NCI-H1417 treated with DMSO at 0.1 percent for 48 hours (cell line): Measurements from ENCODE around the gene PDE6B.
"Not testable (repeated sequence)": the region's sequence is repeated elsewhere in the genome, so short reads cannot be mapped to it uniquely, and the experiment has no call there.

Experiments used
- DNase-seq: peaks from one replicate; lab custom pipeline; 2025; lab: John Stamatoyannopoulos, UW

The PDE6B gene

DNA sequence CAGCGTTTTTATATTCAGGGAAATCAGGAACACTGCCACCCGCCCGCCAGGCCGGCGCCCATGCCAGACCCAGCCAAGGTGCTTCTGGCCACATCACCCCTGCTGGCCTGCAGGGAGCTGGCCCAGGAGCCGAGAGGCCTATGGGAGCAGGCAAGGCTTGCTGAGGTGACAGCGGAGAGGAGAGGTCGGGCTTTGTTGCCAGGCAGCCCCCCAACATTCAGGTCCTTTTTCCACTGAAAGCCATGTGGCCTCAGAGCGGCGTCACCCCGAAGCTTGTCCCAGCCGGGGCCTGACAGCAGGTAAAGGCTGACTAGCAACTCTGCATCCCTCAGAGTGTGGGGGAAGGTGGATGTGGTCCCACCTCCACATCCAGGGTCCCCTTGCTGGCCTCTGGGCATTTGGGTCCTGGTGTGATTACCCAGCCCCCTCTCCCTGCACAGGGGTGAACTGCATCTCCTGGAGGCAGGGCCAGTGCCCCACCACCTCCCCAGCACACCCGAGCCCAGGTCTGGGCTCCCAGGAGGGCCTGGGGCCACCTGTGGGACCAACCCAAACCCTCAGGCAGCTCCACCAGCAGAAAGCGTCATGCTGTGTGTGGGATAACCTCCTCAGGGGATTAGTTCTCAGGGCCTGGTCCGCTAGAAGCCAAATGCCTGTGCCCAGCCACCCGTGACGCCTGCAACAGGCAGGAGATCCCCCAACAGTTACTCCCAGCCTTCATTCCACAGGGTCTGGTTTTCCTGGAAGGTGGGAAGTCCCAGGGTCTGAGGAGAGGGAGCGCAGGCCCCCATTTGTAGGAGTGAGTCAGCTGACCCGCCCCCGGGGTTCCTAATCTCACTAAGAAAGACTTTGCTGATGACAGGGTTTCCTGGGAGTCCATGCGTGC lies at the start of gene PDE6B:
Gene PDE6B (plus strand): TSS at position 869 of the 886 bp plus-strand sequence. CDS start 54 bp downstream, outside the sequence.
- DNase-seq: no peak

DNA sequence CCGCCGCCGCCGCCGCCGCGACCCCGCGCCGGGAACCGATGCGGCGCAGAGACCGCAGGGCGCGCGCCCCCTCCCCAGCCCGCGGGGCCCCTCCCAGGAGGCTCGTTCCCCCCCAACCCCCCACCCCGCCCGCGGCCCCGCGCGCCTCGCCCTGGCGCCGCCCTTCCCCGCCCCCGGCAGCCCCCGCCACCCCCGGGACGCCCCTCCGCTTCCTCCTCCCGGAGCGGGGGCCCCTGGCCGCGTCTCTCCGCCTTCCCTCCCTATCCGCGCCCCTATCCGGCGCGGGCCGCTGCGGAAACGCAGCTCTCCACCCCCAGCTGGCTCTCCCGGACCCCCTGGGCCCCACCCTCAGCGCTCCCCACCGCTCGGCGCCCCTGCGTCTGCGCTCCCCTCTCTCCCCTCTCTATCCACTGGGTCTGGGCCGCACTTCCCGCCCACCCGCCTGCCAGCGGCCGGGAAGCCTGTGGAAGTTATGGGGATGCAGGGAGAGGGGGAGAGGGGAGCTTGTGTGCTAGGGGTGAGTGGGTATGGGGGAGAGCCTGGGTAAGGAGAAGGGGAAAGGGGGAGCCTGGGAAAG lies 49.0 kb upstream of the PDE6B start, which contains the start of gene TMEM271:
Gene TMEM271 (minus strand): TSS at position 51 of the 577 bp plus-strand sequence. CDS start 233 bp downstream, outside the sequence.
- no peak for DNase-seq

DNA sequence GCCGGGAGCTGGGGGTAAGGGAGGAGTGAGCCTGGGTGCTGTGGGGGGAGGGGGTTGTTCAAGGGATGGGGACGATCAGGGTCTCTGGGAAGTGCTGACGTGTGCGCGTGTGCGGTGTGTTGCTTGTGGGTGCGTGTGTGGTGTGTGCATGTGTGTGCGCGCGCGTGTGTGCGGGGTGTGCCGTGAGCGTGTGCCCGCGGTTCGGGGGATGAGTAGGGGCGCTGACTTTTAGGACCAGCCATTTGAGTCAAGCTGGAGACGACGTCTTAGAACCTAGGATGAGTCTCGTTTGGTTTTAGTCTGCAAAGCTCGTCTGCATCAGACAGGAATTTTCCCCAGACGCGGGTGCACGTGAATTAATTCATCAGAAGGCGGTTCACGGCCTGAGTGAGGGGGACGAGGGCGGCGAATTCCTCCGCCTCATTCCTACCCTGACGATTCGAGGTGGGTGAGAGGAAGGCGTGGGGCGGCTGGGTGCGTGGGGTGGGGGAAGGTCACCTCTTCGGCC lies 48.3 kb upstream of the PDE6B start:
- DNase-seq: no peak

DNA sequence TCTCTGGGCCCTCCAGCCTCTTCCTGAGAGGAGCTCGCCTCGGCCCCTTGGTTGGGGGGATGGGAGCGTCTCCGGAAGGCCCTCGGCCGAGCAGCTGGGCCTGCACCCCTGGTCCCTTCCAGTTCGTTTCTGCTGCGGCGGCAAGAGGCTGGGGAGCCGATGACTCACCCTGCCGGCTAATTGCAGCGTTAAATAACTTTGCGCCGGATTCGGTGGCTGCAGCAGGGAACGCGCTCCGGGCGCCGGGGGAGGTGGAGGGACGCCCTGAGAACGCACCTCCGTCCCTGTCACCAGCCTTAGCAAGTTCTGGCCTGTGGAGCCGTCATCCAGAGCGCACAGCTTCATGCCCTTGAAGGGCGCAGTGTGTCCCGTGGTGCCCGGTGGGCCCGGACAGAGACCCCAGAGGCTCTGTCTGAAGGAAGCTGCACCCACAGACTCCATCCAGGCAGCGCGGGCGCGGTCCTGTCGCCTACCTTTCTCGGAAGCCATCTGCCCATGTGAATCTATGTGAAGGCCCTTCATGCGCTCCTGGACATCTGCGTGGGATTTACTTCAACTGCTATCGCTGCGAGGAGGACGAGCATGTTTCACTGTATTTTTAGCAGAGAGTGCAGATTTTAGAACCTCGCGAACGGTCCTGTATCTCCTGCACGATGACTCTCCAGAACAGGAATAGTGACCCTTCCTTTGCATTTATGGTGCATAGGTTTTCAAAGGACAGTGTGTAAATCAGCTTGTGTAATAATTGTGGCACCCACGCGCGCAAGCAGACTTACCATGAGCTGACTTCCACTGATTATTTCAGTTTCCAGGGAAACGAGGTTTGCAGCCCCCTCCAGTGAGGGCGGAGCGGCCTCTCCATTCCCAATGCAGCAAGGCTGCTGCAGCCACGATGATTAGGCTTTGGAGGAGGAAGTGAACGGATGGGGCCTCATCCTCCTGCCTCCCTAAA lies 47.6 kb upstream of the PDE6B start:
- no peak for DNase-seq

DNA sequence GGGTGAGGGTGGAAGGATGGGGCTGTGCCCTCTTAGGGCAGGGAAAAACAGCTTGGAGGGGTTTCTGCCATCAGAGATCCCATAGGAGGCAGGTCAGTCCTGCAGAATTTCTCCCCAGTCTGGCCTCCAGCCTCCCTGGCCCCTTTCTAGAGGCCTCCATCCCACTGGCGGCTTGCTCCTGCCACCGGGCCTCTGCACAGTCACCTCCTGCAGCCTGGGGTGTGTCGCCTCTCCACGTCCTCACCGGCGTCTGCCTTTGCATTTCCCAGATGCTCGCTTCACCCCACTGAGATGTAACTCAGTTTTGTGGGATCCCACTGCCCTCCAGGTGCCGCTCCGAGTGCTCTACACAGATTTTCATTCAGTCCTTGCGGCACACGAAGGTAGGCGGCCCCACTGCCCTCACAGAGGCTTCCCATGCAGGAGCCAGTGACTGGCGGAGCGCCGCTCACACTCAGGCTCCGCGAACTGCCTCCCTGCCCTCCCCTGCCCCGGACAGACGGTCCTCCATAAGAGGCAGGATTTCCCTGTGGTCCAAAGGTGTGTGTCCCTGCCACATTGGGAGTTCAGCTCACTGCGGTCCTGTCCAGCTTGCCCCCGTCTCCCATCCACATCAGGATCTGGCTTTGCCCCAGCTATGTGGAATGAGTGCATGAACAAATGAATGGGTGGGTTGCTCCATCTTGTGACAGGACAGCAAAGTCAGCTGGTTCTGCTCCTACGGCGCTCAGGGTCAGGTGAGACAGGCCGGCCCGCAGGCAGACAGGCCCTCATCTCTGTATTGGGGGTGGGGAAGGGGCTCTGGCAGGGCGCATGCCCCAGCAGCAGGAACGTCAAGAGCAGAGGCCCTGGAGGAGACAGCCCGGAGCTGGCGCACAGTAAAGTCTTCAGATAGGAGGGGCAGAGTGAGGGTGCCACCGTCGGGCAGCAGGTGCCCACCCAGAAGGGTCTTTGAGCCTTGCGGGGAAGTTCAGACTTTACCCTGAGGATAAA lies 46.6 kb upstream of the PDE6B start:
- no peak for DNase-seq

DNA sequence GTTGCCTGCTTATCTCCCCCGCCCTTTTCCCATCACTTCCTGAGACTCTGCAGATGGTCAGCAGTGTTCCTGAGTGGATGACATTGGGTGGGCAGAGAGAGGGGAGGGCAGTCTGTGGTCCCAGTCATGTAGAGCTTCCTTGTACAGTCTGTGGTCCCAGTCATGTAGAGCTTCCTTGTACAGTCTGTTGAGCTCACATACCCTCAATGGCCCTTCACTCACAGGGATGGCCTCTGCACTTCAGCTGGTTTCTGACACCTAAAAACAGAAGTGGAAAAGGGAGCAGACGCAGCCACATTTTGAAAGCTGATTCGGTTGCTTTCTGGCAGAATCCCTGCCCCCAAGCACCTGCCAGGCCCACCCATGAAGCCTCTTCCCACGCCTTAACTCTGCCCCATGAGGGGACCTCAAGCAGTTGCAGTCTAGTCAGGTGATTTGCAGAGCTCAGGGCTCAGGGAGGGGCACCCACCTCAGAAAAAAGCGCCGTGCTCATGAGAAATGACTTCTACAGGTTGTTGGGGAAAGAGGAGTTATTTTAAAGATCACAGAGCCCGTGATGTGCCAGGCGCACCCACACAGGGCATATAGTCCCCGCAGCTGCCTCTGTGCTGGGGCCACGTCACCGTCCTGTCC lies 45.7 kb upstream of the PDE6B start:
- DNase-seq: no peak

DNA sequence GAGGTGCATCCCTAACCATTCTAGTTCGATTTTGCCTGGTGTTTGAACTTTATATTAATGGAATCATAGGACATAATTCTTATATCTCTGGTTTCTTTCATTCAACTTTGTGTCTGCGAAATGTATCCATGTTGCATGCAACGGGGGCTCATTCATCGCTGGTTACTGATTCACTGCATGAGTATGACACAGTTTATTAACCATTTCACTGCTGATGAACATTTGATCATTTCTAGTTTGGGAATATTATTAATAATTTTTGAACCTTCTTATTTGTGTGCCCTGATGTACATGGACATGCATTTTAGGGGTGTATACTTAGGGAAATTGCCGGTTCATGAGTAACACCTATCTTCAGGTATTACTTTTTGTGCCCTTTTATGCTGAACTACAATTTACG lies 44.2 kb upstream of the PDE6B start:
- no peak for DNase-seq

DNA sequence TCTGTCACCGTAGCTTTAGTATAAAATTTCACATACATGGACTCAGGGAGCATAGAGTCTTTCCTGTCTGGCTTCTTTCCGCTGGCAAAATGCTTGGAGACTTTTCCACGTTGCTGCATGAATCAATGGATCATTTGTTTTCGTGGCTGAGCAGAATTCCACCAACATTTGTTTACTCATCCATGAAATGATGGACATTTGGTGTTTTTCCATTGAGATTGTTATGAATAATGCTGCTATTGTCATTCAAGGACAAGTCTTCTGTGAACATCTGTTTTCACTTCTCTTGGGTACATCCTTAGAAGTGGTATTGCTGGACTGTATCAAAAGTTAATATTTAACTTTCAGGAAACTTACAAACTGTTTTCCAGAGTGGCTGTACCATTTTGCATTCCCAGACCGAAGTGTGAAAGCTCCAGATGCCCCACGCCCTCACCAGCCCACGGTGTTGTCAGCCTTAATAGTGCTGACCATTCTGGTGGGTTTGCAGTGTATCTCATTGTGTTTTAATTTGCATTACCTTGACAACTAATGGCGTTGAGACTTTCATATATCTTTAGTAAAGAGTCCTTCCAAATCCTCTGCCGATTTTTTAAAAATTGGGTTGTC lies 43.5 kb upstream of the PDE6B start:
- DNase-seq: no peak

DNA sequence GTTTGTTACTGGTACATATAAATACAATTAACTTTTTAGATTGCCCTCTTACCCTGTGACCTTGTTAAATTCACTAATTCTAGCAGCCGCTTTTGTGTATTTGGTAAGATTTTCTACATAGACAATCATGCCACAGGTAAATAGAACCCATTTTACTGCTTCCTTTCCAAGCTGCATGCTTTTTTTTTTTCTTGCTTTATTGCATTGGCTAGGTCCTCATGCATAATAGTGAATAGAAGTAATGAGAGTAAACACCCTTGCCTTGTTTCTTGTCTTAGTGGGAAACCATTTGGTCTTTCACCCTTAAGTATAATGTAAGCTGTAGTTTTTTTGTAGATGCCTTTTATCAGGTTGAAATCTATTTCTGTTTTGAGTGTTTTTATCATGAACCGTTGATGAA lies 41.6 kb upstream of the PDE6B start:
- no peak for DNase-seq

DNA sequence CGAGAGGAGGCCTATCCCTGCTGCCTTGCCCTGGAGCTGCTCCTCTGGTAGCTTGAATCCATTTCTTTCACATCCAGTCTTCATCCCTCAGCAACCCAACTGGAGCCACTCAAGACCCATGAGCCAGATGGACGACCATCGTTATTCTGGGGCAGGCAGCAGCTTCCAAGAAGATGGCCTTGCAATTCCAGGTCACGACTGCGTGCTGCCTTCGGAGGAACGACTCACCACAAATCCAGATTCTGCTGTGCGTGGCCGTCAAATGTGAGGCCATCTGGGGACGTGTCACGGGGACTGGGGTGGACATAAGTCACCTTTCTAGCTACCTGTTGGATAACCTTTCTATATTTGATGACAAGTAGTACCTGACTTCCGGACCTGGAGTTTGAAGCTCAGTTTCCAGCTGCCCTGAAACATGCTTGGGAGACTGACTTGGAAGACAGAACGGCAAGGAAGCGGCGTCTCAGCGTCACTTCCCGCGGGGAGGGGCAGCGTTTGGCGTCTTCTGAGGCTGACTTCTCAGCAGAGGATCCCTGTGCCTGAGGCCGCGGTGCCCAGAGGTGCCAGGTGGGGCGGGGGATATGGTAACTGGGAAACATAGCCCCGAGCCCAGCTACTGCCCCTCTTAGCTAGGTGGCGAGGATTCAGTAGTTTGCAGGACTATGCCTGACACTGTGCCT lies 37.6 kb upstream of the PDE6B start:
- DNase-seq: no peak

DNA sequence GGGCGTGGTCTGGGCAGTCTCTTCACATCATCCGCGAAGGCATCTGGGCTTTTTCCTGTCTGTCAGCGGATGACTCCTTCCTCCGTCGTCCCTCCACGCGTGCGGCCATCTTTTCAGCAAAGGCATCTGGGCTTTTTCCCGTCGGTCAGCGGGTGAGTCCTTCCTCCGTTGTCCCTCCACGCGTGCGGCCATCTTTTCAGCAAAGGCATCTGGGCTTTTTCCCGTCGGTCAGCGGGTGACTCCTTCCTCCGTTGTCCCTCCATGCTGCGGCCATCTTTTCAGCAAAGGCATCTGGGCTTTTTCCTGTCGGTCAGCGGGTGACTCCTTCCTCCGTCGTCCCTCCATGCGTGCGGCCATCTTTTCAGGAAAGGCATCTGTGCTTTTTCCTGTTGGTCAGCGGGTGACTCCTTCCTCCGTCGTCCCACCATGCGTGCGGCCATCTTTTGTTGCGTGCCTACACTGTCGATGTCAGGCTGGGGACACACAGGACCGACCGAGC lies 37.0 kb upstream of the PDE6B start:
- DNase-seq: no peak

DNA sequence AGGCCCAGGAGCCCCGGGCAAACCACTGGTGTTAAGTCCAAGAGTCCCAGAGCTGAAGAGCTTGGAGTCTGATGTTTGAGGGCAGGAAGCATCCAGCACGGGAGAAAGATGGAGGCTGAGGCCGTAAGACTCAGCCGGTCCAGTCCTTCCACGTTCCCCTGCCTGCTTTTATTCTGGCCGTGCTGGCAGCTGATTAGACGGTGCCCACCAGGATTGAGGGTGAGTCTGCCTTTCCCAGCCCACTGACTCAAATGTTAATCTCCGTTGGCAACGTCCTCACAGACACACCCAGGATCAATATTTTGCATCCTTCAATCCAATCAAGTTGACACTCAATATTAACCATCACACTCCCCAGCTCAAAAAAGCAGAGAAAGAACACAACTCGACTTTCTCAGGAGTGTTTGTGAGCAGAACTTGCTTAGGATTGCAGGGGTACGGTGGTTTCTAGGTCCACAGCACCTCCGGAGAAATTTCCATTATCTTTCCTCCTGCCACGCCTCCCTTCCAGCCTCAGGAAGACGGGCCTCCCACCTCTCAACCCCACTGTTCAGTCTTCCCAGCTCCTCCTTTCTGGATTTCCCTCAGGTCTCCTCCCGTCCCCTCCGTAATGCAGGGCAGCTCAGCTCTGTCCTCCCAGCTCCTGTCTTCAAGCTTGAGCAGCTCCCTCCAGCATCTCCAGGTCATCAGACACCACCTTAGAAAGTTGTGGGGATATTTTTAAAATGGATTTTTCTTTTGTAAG lies 36.0 kb upstream of the PDE6B start:
- no peak for DNase-seq

DNA sequence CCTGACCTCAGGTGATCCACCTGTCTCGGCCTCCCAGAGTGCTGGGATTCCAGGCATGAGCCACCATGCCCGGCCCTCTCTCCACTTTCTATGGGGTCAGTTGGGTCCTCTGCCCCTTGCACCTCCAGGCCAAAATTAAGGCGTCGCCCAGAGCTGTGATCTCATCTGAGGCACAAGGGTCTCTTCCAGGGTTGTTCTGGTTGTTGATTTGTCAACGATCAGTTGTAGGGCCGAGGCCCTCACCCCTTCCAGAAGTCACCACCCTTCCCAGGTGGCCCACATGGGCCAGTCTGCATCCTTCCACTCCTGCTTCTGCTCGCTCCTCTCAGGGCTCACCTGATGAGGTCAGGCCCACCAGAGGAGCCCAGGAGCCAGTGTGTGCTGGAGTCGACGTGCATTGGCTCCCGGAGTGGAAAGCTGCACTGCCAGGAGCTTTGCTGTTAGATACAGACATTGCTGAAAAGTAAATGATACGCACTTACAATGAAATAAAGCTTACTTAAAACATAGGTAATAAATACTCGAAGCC lies 35.0 kb upstream of the PDE6B start:
- no peak for DNase-seq

DNA sequence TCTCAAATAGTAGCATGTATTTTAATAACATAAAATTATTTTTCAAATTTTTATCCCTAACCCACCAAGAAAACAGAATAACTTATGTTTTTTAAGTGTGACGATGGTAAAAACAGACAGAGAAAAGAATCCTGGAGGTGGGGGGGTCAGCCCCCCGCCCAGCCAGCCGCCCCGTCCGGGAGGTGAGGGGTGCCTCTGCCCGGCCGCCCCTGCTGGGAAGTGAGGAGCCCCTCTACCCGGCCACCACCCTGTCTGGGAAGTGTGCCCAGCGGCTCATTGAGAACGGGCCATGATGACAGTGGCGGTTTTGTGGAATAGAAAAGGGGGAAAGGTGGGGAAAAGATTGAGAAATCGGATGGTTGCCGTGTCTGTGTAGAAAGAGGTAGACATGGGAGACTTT lies 33.2 kb upstream of the PDE6B start:
- DNase-seq: not testable (repeated sequence)

DNA sequence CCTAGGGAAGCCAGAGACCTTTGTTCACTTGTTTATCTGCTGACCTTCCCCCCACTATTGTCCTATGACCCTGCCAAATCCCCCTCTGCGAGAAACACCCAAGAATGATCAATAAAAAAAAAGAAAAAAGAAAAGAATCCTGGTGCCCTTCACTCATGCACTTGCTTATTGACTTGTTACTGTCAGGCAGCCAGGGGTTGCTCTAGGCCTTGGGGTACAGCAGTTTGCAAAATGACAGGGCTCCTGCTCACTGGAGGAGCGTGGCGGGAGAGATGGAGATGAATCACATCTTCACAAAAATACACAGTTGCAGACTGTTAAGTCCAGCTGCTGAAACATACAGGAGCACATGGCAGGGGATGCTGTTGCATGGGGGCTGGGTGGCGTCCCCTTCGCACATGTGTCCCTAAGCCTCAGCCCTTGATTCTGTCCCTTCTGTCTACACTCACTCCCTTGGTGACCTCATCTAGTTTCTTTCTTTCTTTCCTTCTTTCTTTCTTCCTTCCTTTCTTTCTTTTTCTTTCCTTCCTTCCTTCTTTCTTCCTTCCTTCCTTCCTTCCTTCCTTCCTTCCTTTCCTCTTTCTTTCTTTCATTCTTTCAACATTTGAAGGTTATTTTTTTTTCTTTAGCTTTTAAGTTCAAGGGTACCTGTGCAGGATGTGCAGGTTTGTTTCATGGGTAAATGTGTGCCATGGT lies 32.4 kb upstream of the PDE6B start:
- DNase-seq: no peak

DNA sequence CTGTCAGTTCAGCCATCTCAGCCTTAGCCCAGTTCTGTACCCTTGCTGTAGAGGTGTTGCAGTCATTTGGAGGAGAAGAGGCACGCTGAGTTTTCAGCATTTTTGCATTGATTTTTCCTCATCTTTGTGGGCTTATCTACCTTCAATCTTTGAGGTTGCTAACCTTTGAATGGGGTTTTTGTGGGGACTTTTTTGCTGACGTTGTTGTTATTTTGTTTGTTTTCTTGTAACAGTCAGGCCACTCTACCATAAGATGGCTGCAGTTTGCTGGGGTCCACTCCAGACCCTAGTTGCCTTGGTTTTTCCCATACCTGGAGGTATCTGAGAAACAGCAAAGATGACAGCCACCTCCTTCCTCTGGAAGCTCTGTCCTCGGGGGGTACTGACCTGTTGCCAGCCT lies 26.4 kb upstream of the PDE6B start:
- DNase-seq: no peak

DNA sequence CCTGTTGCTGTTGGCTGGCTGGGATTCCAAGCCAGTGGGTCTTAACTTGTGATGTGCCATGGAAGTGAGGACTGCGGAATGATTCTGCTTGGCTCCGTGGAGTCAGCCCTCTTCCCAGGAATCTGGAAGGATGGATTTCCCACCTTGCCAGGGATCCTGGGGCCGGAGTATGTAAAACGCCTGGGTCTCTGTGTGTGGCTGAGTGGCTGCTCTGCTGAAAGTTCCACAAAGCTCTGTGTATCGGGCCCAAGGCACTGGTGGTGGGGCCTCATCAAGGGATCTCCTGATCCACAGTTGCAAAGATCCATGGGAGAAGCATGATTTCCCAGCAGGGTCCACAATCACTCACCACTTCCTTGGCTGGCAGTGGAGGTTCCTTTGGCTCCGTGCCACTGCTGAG lies 25.2 kb upstream of the PDE6B start:
- no peak for DNase-seq
